ENCODE results near the gene VWA5B1. TPM values are rescaled to one million over a fixed set of nuclear protein-coding genes. Genes with fewer than 3 reads are reported as not detected.

Gene VWA5B1
- total RNA-seq, 2 donors from 2014 or later: 0.44 TPM; not detected in 1

- Mint-ChIP-seq H3K4me1 (peaks cover 8% of the 10 kb centered on the region), H3K27ac (no peak overlapping the region), H3K4me3 (no peak overlapping the region), H3K36me3 (ENCODE audit: low read depth) (no peaks in the 10 kb centered on the region), H3K9me3 (peaks cover 1% of the 10 kb centered on the region), H3K27me3 (ENCODE audit: insufficient read depth) (peaks cover 38% of the 10 kb centered on the region)
- Histone ChIP-seq H3K9me3 (ENCODE audit: control insufficient read depth, low read length) (no peaks in the 10 kb centered on the region), H3K9ac (ENCODE audit: extremely low read depth, low read length, poor library complexity, severe bottlenecking) (no peak overlapping the region), H3K27ac (ENCODE audit: low read depth, low read length) (no peak overlapping the region), H3K4me1 (ENCODE audit: control insufficient read depth, insufficient read depth, low read length) (no peaks in the 10 kb centered on the region), H3K27me3 (ENCODE audit: control insufficient read depth, insufficient read depth, low read length, poor library complexity, severe bottlenecking) (peaks cover 11% of the 10 kb centered on the region), H3K4me3 (ENCODE audit: low read length) (no peak overlapping the region), H3K36me3 (ENCODE audit: control insufficient read depth, insufficient read depth, low read length) (no peaks in the 10 kb centered on the region)
- TF ChIP-seq CTCF (conservative IDR thresholded peaks at IDR 0.05): no peak
- WGBS, 2 experiments (ENCODE audit: insufficient coverage in 1 of 2, insufficient read length in 1 of 2): 79 to 83% methylated on average over 3 to 6 of the region's 7 CpGs
- peak; percentile 59 for DNase-seq
Observed at GRCh38 chr1:20344738-20345137, 54.1 kb downstream of the VWA5B1 start.

GRCh38 chr1:20345419-20345818 lies 54.7 kb downstream of the VWA5B1 start:
- H3K4me3 Mint-ChIP-seq: no peak overlapping the region
- Histone ChIP-seq H3K4me1 (ENCODE audit: control insufficient read depth, insufficient read depth, low read length) (no peaks in the 10 kb centered on the region), H3K27ac (ENCODE audit: low read depth, low read length) (no peak overlapping the region), H3K27me3 (ENCODE audit: control insufficient read depth, insufficient read depth, low read length, poor library complexity, severe bottlenecking) (peaks cover 11% of the 10 kb centered on the region), H3K9ac (ENCODE audit: extremely low read depth, low read length, poor library complexity, severe bottlenecking) (no peak overlapping the region), H3K4me3 (ENCODE audit: low read length) (no peak overlapping the region), H3K9me3 (ENCODE audit: control insufficient read depth, low read length) (no peaks in the 10 kb centered on the region), H3K36me3 (ENCODE audit: control insufficient read depth, insufficient read depth, low read length) (no peaks in the 10 kb centered on the region)
- H3K27me3 Mint-ChIP-seq (ENCODE audit: insufficient read depth): peaks cover 36% of the 10 kb centered on the region
- DNase-seq: no peak
- H3K4me1 Mint-ChIP-seq: peaks cover 8% of the 10 kb centered on the region
- no peaks in the 10 kb centered on the region for H3K36me3 Mint-ChIP-seq (ENCODE audit: low read depth)
- TF ChIP-seq CTCF (conservative IDR thresholded peaks at IDR 0.05): no peak
- H3K27ac Mint-ChIP-seq: no peak overlapping the region
- H3K9me3 Mint-ChIP-seq: peaks cover 1% of the 10 kb centered on the region
- WGBS, 2 experiments (ENCODE audit: insufficient coverage in 1 of 2, insufficient read length in 1 of 2): 83% methylated on average over 13 of the region's 13 CpGs; no CpG with 5 or more reads in 1 of the 2 experiments

GRCh38 chr1:20346433-20346832 lies 55.8 kb downstream of the VWA5B1 start:
- TF ChIP-seq CTCF (conservative IDR thresholded peaks at IDR 0.05): no peak
- H3K4me1 Mint-ChIP-seq: peaks cover 8% of the 10 kb centered on the region
- DNase-seq: no peak
- Histone ChIP-seq H3K9me3 (ENCODE audit: control insufficient read depth, low read length) (no peaks in the 10 kb centered on the region), H3K27me3 (ENCODE audit: control insufficient read depth, insufficient read depth, low read length, poor library complexity, severe bottlenecking) (peaks cover 11% of the 10 kb centered on the region), H3K36me3 (ENCODE audit: control insufficient read depth, insufficient read depth, low read length) (no peaks in the 10 kb centered on the region), H3K4me1 (ENCODE audit: control insufficient read depth, insufficient read depth, low read length) (no peaks in the 10 kb centered on the region), H3K4me3 (ENCODE audit: low read length) (no peak overlapping the region), H3K9ac (ENCODE audit: extremely low read depth, low read length, poor library complexity, severe bottlenecking) (no peak overlapping the region), H3K27ac (ENCODE audit: low read depth, low read length) (no peak overlapping the region)
- H3K36me3 Mint-ChIP-seq (ENCODE audit: low read depth): no peaks in the 10 kb centered on the region
- no peak overlapping the region for H3K4me3 Mint-ChIP-seq
- H3K9me3 Mint-ChIP-seq: peaks cover 1% of the 10 kb centered on the region
- peaks cover 33% of the 10 kb centered on the region for H3K27me3 Mint-ChIP-seq (ENCODE audit: insufficient read depth)
- WGBS, 2 experiments (ENCODE audit: insufficient coverage in 1 of 2, insufficient read length in 1 of 2): 75% methylated on average over 1 of the region's 1 CpG; no CpG with 5 or more reads in 1 of the 2 experiments
- no peak overlapping the region for H3K27ac Mint-ChIP-seq
